ENCODE measurements around the gene FZR1. TPM values are rescaled to one million over a fixed set of nuclear protein-coding genes. Genes with fewer than 3 reads are reported as not detected.

FZR1 gene
- total RNA-seq, 1 donor from 2014 or later, result 63.2 TPM

DNA sequence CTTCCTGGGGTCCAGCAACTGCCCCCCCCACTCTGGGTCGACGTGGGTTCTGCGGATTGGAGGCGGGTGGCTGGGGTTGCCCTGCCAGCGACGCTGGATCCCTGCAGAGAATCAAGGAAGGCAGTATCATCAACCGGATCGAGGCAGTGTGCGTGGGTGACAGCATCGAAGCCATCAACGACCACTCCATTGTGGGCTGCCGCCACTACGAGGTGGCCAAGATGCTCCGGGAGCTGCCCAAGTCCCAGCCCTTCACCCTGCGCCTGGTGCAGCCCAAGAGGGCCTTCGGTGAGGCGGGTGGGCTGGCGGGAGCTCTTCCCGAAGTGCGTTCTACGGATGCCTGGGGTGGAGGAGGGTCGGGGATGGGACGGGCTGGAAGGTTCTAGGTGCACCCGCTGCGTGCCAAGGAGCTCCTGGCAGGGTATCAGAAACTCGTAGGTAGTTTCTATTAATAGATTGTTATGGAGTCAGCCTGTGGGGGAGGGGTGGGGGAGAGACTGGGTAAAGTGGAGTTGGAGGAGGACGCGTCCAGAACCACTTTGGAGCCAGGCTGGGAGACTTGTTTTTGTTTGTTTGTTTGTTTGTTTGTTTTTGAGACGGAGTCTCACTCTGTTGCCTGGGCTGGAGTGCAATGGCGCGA lies 80.7 kb downstream of the FZR1 start:
- H3K4me3 Mint-ChIP-seq, result no peak overlapping the region
- no peak overlapping the region for H3K27ac Mint-ChIP-seq
- H3K9me3 Mint-ChIP-seq, result no peaks in the 10 kb centered on the region
- no peak for TF ChIP-seq CTCF (conservative IDR thresholded peaks at IDR 0.05)
- no peaks in the 10 kb centered on the region for H3K4me1 Mint-ChIP-seq (ENCODE audit: unreplicated experiment)
- no peak for DNase-seq (ENCODE audit: extremely low spot score, unreplicated experiment)
- H3K27me3 Mint-ChIP-seq, result peaks cover 43% of the 10 kb centered on the region
- no peaks in the 10 kb centered on the region for H3K36me3 Mint-ChIP-seq

Other genes starting within 250 kb of the FZR1 start
- 12.5 and 17.8 TPM in 2 replicates for gene NFIC, start 139.7 kb upstream of the FZR1 start, total RNA-seq (ENCODE audit: low replicate concordance)
- gene SMIM24, start 25.8 kb upstream of the FZR1 start, total RNA-seq (ENCODE audit: low replicate concordance), result 7.0 and 21.9 TPM in 2 replicates
- not detected in 2 replicates for gene SMIM44, start 22.9 kb upstream of the FZR1 start, total RNA-seq (ENCODE audit: low replicate concordance)
- gene DOHH, start 5.6 kb upstream of the FZR1 start, total RNA-seq (ENCODE audit: low replicate concordance), result 10.5 and 10.8 TPM in 2 replicates
- 1.3 and 3.4 TPM in 2 replicates for gene TEKTIP1, start 32.9 kb downstream of the FZR1 start, total RNA-seq (ENCODE audit: low replicate concordance)
- gene MFSD12, start 51.3 kb downstream of the FZR1 start, total RNA-seq (ENCODE audit: low replicate concordance), result 74.1 and 80.9 TPM in 2 replicates
- 60.1 and 78.3 TPM in 2 replicates for gene HMG20B, start 66.6 kb downstream of the FZR1 start, total RNA-seq (ENCODE audit: low replicate concordance)
- gene GIPC3, start 79.2 kb downstream of the FZR1 start, total RNA-seq (ENCODE audit: low replicate concordance), result 0.07 TPM in 1 of 2 replicates, not detected in the other
- gene TBXA2R, start 100.6 kb downstream of the FZR1 start, total RNA-seq (ENCODE audit: low replicate concordance), result not detected in 2 replicates
- gene CACTIN, start 120.5 kb downstream of the FZR1 start, total RNA-seq (ENCODE audit: low replicate concordance), result 31.6 and 32.4 TPM in 2 replicates
- gene PIP5K1C, start 194.2 kb downstream of the FZR1 start, total RNA-seq (ENCODE audit: low replicate concordance), result 35.9 and 44.5 TPM in 2 replicates
- gene TJP3, start 202.1 kb downstream of the FZR1 start, total RNA-seq (ENCODE audit: low replicate concordance), result 20.0 and 53.8 TPM in 2 replicates

Measured in type B pancreatic cell (in vitro differentiated cells).